Lower leg skin (tissue), 4 donors: ENCODE measurements around the gene LGALS8. TPM values are rescaled to one million over a fixed set of nuclear protein-coding genes. Genes with fewer than 3 reads are reported as not detected.

Experiments used
- DNase-seq, 2 donors: peaks; one replicate each; pipeline ENCODE4 v3.0.0-alpha.2; 2019; ENCODE audit warnings: low spot score in 2 of 2
- H3K4me3 ChIP-seq: fragments of 200-600 bp; sonication (generic); 2 replicates; pipeline ENCODE4 v1.5.1; 2017; ENCODE audit warnings: mild to moderate bottlenecking, low read depth; ENCODE audit not compliant: poor library complexity, severe bottlenecking
- POLR2A ChIP-seq, 2 donors: fragments of 450-650 bp; IDR thresholded peaks; one replicate each; pipeline ENCODE4 v1.6.1; 2016 to 2017; ENCODE audit warnings: antibody characterized with exemption in 2 of 2, mild to moderate bottlenecking in 1 of 2, moderate library complexity in 1 of 2
- WGBS, 2 donors: methylation state at CpG; one replicate each; pipeline ENCODE4 v1.1.5; 2018; 5-methylcytosine and 5-hydroxymethylcytosine counted together
- intact Hi-C: fragments of 100-400 bp; cut with DNase I; formaldehyde crosslinking; loops from one replicate; pipeline ENCODE4 v1.15.0; 2023; ENCODE audit warnings: low total_unique reads
- total RNA-seq, 4 donors: library from RNA; depleted of rRNA; stranded (reverse); fragments of >200 nt; gene quantifications; one replicate each; pipeline ENCODE4 v1.1.0, GENCODE V29; 2016
- TF ChIP-seq, protein P1 (sequence below), 3 donors: fragments of 450-650 bp; IDR thresholded peaks; one replicate each; pipeline ENCODE4 v1.5.1; 2016; ENCODE audit warnings: antibody characterized with exemption in 3 of 3, mild to moderate bottlenecking in 3 of 3, moderate library complexity in 2 of 3

LGALS8 gene
- total RNA-seq, 4 donors from 2014 or later = 80.2 to 138 (median 89.4) TPM

DNA sequence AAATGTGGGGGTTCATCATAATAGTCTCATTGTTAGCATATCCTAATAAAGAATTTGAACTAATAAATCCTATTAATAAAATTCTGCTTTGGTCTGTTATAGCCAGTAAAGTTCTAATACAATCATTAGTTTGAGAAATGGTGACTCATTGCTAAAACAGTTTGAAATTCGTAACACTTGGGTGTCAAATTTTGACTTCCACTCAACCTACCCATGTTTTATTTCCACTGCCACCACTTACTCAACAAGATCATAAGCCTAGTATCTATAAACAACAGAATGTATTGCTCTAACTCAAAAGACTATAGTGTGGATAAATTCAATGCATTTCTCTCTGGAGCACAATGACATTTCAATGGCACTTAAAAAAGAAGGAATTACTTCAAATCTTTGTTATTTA is 29.1 kb downstream of the LGALS8 start:
- DNase-seq = no peak
- intact Hi-C loops = no loop called here
- no peak overlapping the region for H3K4me3 ChIP-seq
- WGBS, 2 donors = 27 to 29% methylated on average over 1 of the region's 1 CpG
- TF ChIP-seq POLR2A (IDR thresholded peaks at IDR 0.05) = no peak
- TF ChIP-seq, protein P1, sequence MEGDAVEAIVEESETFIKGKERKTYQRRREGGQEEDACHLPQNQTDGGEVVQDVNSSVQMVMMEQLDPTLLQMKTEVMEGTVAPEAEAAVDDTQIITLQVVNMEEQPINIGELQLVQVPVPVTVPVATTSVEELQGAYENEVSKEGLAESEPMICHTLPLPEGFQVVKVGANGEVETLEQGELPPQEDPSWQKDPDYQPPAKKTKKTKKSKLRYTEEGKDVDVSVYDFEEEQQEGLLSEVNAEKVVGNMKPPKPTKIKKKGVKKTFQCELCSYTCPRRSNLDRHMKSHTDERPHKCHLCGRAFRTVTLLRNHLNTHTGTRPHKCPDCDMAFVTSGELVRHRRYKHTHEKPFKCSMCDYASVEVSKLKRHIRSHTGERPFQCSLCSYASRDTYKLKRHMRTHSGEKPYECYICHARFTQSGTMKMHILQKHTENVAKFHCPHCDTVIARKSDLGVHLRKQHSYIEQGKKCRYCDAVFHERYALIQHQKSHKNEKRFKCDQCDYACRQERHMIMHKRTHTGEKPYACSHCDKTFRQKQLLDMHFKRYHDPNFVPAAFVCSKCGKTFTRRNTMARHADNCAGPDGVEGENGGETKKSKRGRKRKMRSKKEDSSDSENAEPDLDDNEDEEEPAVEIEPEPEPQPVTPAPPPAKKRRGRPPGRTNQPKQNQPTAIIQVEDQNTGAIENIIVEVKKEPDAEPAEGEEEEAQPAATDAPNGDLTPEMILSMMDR (IDR thresholded peaks at IDR 0.05) = no peak

DNA sequence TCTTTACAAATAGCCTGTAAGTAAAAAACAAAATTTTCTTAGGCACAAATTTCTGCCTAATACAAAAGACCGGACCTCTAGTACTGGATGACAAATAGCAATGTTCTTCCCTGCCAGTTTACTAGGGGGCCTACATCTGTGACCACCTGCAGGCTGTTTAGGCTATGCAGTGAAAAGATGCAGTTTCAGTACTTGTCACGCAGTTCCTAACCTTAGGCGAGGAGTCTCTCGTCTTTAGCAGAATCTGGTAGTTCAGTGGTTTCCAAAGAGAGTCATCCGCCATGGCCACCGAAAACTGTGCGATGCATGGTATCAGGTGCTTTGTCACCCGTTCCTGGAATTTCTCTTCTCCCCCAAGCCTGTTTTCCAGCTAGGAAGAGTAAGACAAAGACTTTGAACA is 29.6 kb downstream of the LGALS8 start:
- no peak for DNase-seq
- no peak overlapping the region for H3K4me3 ChIP-seq
- intact Hi-C loops = no loop called here
- 84% methylated on average over 8 of the region's 8 CpGs for WGBS, 2 donors
- TF ChIP-seq POLR2A (IDR thresholded peaks at IDR 0.05) = no peak
- TF ChIP-seq, protein P1 (IDR thresholded peaks at IDR 0.05) = no peak

DNA sequence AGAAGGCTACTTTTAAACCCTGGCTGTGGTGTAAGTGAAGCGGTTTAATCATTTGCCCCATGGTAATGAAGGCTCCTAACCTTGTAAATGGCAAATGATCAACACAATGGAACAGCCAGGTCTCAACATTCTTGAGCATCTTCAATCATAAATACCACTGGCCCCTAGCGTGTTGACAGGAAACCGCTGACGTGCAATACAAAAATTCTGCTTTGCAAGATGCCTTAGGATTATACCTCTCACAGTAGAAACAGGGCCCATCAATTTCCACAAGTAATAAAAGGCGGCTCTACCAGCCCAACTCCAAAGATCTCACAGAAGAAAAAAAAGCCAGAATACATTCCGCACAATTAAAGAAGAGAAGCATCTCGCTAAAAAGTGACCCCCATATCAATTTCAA is 32.8 kb downstream of the LGALS8 start:
- TF ChIP-seq, protein P1 (IDR thresholded peaks at IDR 0.05) = no peak
- no peak for TF ChIP-seq POLR2A (IDR thresholded peaks at IDR 0.05)
- WGBS, 2 donors = 94 to 97% methylated on average over 7 of the region's 7 CpGs
- H3K4me3 ChIP-seq = no peak overlapping the region
- intact Hi-C loops = no loop called here
- no peak for DNase-seq

DNA sequence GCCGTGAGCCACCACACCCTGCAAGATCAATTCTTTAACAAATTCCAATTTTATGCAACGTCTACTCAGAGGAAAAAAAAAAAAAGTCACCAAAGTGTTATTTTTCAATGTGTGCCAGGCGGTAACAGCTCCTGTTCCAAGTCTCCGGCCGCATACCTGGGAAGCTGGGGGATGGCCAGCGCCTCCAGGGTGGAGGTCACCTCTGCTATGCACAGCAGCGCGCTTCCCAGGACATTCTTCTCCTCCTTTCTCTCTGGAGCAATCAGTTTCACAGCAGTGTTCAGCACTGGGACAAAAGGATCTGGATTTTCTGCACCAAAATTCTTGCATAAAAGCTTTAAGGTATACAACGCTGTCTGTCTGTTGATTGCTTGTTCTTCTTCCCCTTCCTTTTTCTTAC is 34.3 kb downstream of the LGALS8 start:
- intact Hi-C loops = no loop called here
- no peak for DNase-seq
- H3K4me3 ChIP-seq = no peak overlapping the region
- 80 to 85% methylated on average over 9 of the region's 9 CpGs for WGBS, 2 donors
- no peak for TF ChIP-seq POLR2A (IDR thresholded peaks at IDR 0.05)
- TF ChIP-seq, protein P1 (IDR thresholded peaks at IDR 0.05) = no peak

DNA sequence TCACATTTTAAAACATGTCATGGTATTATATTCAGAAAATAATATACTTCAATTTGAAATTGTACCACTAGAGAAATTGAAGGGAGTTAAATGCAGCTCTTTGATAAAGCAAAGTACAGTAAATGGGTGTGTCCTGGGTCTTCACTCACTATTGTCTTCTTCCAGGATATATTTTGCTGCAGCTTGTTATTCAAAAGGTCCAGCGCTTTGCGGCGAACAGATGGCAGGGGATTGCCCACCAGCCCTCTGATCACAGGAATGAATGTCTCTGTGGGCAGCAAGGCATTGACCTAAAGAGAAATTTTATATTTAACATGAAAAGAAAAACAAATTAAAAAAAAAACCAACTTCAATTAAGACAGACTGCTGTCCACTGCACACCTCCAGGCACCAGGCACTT is 35.1 kb downstream of the LGALS8 start:
- DNase-seq = no peak
- intact Hi-C loops = no loop called here
- no peak overlapping the region for H3K4me3 ChIP-seq
- TF ChIP-seq POLR2A (IDR thresholded peaks at IDR 0.05) = no peak
- TF ChIP-seq, protein P1 (IDR thresholded peaks at IDR 0.05) = no peak
- 82 to 92% methylated on average over 3 of the region's 3 CpGs for WGBS, 2 donors

DNA sequence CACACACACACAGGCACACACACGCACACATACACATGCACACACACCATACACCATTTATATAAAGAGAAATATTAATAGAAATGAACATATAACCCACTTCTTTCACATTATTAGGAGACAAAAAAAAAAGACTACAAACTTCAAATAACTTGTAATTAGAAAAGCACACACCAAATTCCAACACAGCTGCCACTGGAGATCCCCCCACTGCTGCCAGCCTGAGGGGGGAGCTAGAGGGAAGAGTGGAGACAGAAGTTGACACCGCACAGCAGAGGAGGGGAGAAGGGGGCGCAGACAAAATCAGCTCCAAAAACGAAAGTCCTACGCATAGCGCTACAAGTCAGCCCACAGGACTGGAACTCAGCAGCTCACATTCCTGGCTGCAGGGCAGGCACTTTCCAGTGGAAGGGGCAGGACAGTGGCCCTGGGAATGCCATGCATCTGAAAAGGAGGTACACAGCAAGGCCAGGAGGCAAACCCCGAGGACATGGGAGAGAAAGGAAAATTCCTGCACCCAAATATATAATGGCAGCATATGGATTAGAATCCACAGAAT is 36.5 kb downstream of the LGALS8 start:
- 92 to 95% methylated on average over 7 of the region's 7 CpGs for WGBS, 2 donors
- intact Hi-C loops = no loop called here
- no peak overlapping the region for H3K4me3 ChIP-seq
- no peak for DNase-seq
- TF ChIP-seq POLR2A (IDR thresholded peaks at IDR 0.05) = no peak
- TF ChIP-seq, protein P1 (IDR thresholded peaks at IDR 0.05) = no peak
